Right kidney (tissue), 1 donor: ENCODE results near the gene ANK3.

Experiments used
- DNase-seq: peaks from one replicate; pipeline ENCODE4 v3.0.0-alpha.2; 2016

Gene ANK3

DNA sequence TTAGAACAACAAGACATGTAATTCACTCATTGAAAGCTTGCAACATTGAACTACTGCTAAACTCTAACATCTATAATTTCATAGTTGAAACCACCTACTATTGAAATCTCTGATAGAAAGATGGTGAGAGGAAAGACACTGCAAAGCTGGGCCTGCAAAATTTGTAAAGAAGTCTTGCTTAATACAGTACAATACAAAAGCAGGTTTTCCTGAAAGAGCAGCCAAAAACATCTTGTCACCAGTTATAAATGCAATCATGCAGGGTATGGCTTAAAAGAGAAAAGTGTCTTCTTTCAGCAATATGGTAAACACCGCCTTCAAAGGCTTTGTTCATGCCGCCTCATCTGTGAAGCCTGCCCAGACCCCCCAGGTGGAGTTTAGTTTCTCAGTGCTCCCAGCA is 109.2 kb downstream of the ANK3 start:
- DNase-seq: no peak

DNA sequence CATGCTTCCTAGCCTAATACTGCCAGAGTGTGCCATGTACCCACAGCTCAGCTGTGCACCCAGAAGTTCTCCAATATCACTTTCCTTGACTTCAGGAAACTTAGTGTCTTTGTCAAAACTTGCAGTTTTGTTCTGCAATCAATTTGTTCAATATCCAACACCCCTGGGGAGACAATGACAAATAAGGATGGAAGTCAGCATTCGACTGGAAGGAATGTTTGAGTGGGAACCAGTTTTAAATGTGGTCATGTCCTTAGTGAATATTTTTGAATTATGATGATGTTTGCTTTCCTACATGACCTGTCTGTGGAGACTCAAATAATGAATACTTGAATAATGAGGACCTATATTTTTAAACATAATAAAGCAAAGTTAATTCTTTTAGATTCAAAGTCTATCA is 112.0 kb downstream of the ANK3 start:
- no peak for DNase-seq

DNA sequence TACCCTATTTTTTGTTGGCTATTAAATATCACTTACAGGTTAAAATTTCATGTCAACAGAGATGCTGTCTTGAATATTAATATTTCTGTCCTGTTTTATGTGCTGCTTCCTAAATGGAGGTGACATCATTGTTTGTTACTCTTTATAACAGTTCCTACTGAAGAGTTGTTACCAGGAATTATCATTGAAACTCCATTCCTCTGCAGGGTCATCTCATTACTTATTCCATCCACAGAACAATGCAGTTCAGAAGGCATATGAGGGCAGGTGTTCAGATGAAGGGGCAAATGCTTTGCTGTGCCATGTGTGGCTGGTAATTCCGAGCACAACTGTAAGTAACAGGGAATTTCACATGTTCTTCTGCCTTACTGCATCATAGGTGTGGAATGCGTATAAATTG is 113.4 kb downstream of the ANK3 start:
- no peak for DNase-seq

GRCh38 chr10:60271319-60272040 is 118.2 kb downstream of the ANK3 start:
- DNase-seq: no peak

GRCh38 chr10:60270426-60270825 is 119.2 kb downstream of the ANK3 start:
- DNase-seq: no peak

- DNase-seq: no peak
These were observed 121.9 kb downstream of the ANK3 start for GRCh38 chr10:60267802-60268201.

- DNase-seq: no peak
These were observed 123.2 kb downstream of the ANK3 start for GRCh38 chr10:60266513-60266912.

DNA sequence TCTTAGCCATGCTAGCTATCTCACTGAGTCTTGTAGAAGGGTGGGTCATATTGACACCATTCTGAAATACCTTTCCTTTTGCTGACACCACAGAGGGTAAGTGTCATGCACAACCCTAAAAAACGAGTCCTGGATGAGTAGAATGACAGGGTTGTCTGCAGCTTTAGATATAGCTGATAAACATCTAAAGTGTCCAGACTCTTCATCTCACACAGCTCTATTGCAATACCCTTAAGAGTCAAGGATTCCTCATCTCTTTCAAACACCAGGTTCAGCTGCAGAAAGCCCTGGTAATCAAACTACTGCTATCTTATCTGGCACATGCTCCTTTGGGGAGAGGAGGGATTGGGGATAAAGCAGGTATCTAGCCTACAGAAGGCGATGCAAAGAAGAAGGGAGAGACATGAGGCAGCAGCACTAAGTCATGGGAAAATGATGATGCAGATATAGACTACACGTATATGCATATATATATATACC is 127.0 kb downstream of the ANK3 start:
- no peak for DNase-seq

GRCh38 chr10:60260321-60260720 is 129.4 kb downstream of the ANK3 start:
- DNase-seq: no peak

- DNase-seq: no peak
These were observed 131.3 kb downstream of the ANK3 start for GRCh38 chr10:60258429-60258797.

DNA sequence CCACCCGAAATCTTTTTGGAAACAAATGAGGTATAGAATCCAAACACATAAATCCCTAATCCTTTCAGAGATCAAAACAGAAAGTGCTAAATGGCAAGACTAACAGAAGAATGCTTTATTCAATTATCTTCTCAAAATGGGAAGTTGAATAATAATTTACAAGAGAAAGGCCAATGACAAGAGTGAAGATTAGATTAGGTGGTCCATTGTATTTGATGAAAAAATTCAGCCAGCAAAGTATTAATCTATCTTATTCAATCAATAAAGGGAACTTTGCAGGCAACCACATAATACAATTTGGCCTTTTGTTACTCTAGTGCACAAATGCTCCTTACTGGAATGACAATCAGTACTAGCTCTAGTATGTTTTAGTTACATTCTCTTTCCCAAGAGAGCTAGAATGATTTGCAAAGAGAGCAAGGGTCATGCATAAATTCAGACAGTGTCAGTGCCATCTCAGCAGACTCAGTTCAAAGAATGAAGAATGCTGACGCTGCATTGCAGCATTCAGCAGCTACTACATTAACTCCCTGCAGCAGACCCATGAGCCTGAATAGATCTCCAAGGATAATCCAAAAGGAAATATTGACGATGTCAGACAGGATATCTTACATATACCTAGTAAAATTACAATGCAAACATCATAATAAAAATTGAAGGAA is 131.8 kb downstream of the ANK3 start:
- DNase-seq: peak; percentile 6

GRCh38 chr10:60254776-60255175 is 134.9 kb downstream of the ANK3 start:
- no peak for DNase-seq

DNA sequence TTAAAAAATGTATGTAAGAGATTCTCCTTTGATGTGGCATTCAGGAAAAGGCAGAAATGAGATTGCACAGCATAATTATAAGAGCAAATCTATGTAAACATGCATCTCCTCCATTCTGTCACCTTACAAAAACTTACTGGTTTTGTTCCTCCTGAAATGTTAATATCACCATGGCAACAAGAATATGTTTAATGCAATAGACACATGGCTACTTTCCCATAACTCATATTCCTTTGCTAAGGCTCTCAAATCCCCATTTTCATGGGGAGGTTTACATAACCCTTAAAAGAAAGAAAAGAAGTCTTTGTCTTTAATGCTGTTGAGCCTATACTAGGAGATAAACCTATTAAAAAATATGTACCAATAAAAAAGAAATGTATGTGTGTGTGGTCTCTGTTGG is 136.2 kb downstream of the ANK3 start:
- no peak for DNase-seq

- DNase-seq: no peak
These were observed 137.0 kb downstream of the ANK3 start for GRCh38 chr10:60252688-60253087.

DNA sequence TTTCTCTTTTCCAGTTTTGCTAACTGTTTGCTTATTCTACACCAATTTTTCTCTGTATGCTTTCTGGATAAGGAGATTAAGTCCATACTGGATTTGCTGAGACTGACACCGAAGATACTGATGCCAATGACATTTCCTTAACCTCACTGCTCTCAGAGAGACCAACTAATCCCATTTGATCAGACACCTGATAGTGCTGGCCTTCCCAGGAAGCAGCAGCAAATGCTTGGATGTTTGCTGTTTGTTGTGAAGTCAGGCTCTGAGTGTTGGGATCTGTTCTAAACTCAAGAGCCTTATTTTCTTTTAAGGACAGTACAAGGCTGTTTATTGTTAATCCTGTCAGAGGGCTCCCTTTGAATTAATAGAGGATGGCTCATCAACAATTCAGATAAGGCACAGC is 143.3 kb downstream of the ANK3 start:
- DNase-seq: no peak

- DNase-seq: no peak
These were observed 150.4 kb downstream of the ANK3 start for GRCh38 chr10:60239228-60239627.

GRCh38 chr10:60238759-60239100 is 150.9 kb downstream of the ANK3 start:
- DNase-seq: no peak

- DNase-seq: no peak
These were observed 151.5 kb downstream of the ANK3 start for GRCh38 chr10:60237977-60238758.

- DNase-seq: no peak
These were observed 152.7 kb downstream of the ANK3 start for GRCh38 chr10:60236869-60237524.

DNA sequence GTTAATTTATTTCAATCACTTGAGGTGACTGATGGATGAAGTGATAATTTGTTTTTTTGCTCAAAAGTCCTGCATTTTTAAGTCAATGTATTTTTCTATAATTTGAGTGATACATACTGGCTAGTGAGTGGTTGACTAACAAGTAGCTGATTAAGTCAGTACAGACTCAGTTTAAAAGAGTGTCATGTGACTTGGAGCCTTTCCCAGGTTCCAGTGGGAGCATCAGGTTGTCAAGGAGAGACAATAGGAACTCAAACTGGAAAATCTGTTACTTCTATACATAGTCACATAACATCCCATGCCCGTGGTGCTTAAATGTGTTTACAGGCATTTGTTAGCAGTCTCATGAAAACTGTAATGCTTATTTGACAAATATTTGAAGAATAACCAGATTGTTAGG is 154.7 kb downstream of the ANK3 start:
- no peak for DNase-seq

DNA sequence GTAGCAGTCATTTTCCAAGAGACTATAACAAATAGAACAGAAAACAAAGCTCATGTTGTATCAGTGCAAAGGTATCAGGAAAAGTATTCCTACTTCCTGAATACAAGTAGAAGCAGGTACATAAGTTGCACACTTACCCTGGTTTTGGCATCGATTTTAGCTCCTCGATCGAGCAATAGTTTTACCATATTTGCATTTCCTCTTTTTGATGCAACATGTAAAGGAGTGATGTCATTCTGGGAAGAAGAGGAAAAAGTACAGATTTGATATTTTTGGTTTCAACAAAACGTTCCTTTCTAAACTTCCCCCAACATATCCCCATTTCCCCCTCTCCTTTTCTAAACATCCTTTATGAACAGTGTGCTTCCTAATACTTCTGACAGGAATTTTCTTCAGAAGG is 155.1 kb downstream of the ANK3 start:
- DNase-seq: no peak

GRCh38 chr10:60230892-60231291 is 158.8 kb downstream of the ANK3 start:
- no peak for DNase-seq
